Activated CD4-positive, CD25-positive, alpha-beta regulatory T cell treated with anti-CD3 and anti-CD28 coated beads, Interleukin-2, amount 50 U/mL, for 24 hours (primary cell): Measurements from ENCODE around the gene PTP4A1.
A peak's percentile ranks its signal among the peaks of the same experiment; 100 is the strongest.
"Not testable (repeated sequence)": the region's sequence is repeated elsewhere in the genome, so short reads cannot be mapped to it uniquely, and the experiment has no call there.

Experiments used
- ATAC-seq, 2 donors: fragments of 150-1000 bp; cut with Tn5 transposase; one replicate each; pipeline ENCODE4 v1.10.0; 2021; ENCODE audit warnings: mild to moderate bottlenecking in 1 of 2, moderate library complexity in 1 of 2

PTP4A1 gene

DNA sequence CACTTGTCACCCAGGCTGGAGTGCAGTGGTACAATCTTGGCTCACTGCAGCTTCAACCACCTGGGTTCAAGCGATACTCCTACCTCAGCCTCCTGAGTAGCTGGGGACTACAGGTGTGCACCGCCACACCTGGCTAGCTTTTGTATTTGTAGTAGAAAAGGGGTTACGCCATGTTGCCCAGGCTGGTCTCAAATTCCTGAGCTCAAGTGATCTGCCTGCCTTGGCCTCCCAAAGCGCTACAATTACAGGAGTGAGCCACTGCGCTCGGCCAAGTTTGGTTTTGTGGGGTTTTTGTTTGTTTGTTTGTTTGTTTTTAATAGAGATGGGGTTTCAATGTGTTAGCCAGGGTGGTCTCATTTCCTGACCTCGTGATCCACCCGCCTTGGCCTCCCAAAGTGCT is 12.3 kb downstream of the PTP4A1 start:
- ATAC-seq: no peak

DNA sequence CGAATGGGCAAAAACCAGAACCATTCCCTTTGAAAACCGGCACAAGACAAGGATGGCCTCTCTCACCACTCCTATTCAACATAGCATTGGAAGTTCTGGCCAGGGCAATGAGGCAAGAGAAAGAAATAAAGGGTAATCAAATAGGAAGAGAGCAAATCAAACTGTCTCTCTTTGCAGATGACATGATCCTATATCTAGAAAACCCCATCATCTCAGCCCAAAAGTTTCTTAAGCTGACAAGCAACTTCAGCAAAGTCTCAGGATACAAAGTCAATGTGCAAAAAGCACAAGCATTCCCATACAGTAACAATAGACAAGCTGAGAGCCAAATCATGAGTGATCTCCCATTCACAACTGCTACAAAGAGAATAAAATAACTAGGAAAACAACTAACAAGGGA is 13.4 kb downstream of the PTP4A1 start:
- not testable (repeated sequence) for ATAC-seq

DNA sequence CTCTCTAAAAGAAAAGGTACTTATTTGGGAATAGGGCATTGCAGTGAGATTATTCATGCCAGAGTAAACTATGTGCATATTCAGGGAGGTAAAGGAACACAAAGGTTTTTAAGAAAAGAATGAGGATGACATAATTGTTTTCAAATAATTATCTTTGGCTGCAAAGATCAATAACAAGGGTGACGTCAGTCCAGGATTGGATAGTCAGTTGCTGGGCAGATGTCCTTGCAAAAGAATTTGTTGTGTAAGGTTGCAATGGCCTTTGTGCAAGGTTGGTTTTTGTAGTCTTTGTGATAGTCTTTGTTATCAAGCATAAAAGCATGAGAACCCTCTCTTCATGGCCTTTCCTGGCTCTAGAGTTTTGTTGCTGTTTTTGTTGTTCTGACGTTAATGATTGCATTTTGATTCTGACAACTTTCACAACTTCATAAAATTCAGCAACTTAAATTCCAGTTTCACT is 17.7 kb downstream of the PTP4A1 start:
- no peak for ATAC-seq

DNA sequence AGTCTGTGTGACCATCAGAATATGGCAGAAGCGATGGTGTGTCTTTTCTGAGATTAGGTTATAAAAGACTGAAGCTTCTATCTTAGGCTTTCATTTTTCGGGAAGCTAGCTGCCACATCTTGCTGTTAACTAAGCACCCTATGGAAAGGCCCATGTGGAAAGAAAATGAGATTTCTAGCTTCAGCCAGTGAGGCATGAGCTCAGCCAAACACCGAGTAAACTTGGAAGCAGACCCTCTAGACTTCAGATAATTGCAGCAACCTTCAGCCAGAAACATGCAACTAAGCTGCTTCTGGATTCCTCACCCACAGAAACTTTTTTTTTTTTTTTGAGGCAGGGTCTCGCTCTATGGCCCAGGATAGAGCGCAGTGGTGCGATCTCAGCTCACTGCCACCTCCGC is 20.6 kb downstream of the PTP4A1 start:
- ATAC-seq: no peak

DNA sequence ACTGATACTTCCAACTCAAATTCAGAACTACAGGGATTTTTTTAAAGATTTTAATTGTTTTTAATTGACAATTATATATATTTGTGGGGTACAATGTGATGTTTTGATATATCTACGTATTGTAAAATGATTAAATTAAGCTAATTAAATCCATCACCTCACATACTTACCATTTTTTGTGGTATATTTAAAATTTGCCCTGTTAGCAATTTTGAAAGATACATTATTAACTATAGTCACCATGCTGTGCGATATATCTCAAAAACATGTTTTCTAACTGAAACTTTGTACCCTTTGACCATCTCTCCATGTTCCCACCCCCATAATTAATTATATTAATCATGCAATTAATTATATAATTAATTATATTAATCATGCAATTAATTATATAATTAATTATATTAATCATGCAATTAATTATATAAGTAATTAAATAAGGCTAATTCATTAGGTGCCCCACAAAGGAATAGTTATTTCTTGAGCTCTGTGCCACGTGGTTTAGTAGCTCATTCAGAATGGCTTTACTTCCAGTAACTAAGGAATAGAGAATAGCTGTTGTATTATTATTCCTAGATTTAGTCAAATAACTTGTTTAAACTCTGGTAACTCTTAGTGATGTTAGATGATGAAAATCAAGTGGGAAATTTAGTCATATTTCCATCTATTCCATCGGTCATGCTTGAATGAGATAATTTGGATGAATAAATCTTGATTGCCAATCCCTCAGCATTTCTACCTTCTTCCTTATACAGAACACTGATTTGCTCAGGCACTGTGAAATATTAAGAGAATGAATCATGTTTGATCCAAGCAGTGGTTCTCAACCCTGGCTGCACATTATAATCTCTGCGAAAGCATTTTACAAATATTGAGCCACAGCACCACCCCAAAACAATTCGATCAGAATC is 25.1 kb downstream of the PTP4A1 start:
- no peak for ATAC-seq

DNA sequence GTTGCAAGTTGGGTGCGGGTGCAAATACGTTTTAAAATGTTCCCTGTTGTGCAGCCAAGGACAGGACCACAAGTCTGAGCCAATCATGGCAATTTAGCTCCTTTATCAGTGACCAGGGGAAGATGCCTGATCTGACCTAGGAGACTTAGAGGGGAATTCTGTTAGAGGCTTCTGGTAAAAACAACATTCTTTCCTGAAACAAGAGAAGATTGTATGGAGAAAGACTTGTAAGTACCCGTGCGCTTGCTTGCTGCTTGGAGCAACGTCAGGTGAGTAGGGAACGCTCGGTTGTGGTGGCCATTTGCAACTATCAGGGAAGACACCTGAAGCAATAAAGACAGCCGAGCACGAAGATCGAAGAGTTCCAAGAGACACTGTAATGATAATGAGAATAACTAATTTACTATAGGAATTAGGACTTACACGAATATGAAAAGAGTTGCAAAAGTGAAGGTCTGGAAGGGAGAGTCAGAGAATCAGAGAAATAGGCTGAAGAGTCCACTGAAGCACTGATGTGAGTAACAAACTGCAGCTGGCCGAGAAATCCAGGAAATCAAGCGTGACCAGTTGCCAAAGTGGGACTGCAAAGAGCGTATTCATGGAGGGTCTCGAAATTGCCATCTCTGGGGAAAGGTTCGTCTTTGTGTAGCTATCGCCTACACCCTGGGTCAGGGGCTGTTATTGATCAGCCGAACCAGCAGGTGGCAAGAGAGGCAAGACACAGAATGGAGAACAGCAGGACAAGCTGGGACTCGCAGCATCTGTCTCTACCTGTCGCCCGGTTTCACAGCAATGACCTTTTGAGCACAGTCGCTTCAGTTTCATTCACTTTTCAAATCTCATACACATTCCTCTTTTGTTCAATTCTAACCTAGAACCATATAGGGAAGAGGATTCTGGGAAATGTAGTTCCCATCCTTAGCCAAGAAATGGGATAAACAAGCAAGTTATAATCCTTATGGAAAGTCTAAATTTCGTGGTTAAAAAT is 26.1 kb downstream of the PTP4A1 start:
- ATAC-seq: peak; percentile 99

DNA sequence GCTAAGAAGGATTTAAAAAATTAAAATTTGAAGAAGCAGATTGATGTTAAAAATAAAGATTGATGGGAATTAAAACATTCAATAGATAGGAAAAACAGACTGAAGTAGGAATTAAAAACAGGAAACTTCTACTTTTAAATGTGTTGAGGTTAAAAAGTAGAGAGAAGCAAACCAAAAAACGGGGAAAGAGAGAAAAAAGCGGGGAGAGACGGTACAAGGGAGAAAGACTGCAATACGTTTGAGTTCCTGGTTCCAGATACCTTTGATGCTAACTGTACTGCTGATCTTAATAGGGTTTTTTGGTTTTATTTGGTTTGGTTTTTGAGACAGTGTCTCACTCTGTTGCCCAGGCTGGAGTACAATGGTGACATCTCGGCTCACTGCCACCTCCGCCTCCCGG is 27.0 kb downstream of the PTP4A1 start:
- no peak for ATAC-seq

DNA sequence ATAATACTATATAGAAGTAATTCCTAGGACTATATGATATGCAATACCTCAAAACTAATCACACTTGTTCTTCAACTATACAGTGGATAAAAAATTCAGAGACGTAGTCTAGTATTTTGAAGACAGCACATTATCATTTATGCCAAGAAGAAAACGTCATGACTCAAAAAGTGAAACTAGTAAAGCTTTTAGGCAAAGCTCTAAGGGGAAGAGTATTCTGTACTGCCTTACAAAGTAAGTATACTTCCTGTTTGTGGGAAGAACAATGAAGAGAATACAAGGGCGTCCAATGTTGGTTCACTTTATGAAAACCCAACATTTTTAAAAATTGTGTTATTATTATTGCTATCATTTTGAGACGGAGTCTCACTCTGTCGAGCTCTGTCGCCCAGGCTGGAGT is 27.9 kb downstream of the PTP4A1 start:
- ATAC-seq: no peak

DNA sequence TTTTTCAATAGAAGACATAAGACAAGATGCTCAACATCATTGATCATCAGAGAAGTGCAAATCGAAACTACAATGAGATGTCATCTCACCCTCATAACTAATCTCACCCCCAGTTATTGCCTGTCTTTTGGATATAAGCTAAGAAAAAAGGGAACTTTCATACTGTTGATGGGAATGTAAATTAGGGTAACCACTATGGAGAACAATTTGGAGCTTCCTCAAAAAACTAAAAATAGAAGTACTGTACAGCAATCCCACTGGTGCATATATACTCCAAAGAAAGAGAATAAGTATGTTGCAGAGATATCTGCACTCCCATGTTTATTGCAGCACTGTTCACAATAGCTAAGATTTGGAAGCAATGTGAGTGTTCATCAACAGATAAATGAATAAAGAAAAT is 37.0 kb downstream of the PTP4A1 start:
- no peak for ATAC-seq

DNA sequence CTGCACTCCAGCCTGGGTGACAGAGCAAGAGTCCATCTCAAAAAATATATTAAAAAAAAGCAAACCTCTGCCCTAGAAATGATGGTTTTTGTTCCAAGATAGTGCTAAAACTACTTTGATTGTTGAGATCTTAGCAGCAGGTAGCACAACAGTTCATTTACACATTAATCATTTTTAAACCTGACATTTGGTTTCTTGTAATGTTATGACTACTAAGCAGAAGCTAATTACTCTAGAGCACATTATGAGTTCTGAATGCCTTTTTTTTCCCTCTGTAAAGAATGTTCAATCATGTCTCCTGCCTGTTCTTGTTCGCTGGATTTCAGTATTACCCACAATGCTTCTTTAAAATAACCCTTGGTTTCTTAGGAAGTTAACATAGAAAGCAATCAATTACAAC is 38.7 kb downstream of the PTP4A1 start:
- no peak for ATAC-seq

DNA sequence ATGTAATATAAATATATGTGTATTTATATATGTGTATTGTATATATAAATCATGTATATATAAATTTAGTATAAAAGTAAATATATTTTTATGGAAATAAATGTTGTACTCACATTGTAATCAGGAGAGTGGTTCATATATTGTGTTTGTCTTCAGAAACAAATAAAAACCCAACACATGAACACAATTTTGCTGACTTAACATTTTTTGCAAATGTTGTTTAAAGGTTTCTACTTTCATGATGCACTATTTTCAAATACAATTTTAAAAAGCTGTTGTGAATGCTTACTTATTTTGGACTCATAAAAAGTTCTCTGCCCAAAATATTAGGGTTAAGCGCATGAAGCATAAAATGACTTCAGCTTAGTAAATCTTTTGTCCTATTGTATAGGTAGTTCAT is 39.3 kb downstream of the PTP4A1 start:
- no peak for ATAC-seq

DNA sequence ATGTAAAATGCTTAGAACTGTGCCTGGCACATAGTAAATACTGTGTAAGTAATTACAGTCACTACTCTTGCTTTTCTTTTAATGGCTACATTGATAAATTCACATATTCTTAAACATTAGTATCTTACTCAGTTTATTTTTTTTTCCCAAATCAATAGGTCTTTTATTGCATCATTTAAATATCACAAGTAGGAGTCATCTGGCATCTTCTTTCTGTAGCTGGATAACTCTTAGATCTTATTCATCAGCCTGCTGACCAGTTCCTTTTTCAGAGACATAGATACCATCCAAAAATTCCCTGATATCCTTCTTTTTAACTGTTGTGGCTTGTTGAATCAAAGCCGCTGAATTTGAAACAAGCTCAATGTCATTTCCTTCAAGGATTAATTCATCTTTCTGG is 43.3 kb downstream of the PTP4A1 start:
- no peak for ATAC-seq
